ENCODE results near the gene LRBA.
A peak's percentile ranks its signal among the peaks of the same experiment; 100 is the strongest.

Gene LRBA

GRCh38 chr4:150497612-150498011 lies 517.5 kb downstream of the LRBA start:
- Mint-ChIP-seq H3K4me1 (ENCODE audit: low read depth) (peaks cover 4% of the 10 kb centered on the region), H3K27ac (no peak overlapping the region), H3K27me3 (no peaks in the 10 kb centered on the region), H3K4me3 (no peak overlapping the region), H3K36me3 (ENCODE audit: low read depth) (peaks cover 11% of the 10 kb centered on the region), H3K9me3 (no peaks in the 10 kb centered on the region)
- DNase-seq, result no peak

GRCh38 chr4:150495550-150495949 lies 519.5 kb downstream of the LRBA start:
- H3K27ac Mint-ChIP-seq, result no peak overlapping the region
- peaks cover 3% of the 10 kb centered on the region for H3K36me3 Mint-ChIP-seq (ENCODE audit: low read depth)
- H3K4me1 Mint-ChIP-seq (ENCODE audit: low read depth), result peaks cover 6% of the 10 kb centered on the region
- DNase-seq, result no peak
- no peaks in the 10 kb centered on the region for H3K9me3 Mint-ChIP-seq
- no peaks in the 10 kb centered on the region for H3K27me3 Mint-ChIP-seq
- no peak overlapping the region for H3K4me3 Mint-ChIP-seq

GRCh38 chr4:150493851-150494250 lies 521.2 kb downstream of the LRBA start:
- no peaks in the 10 kb centered on the region for H3K9me3 Mint-ChIP-seq
- H3K27me3 Mint-ChIP-seq, result no peaks in the 10 kb centered on the region
- peaks cover 13% of the 10 kb centered on the region for H3K36me3 Mint-ChIP-seq (ENCODE audit: low read depth)
- peaks cover 6% of the 10 kb centered on the region for H3K4me1 Mint-ChIP-seq (ENCODE audit: low read depth)
- no peak overlapping the region for H3K27ac Mint-ChIP-seq
- no peak for DNase-seq
- H3K4me3 Mint-ChIP-seq, result no peak overlapping the region

GRCh38 chr4:150491132-150492049 lies 523.7 kb downstream of the LRBA start:
- no peaks in the 10 kb centered on the region for H3K27me3 Mint-ChIP-seq
- no peak for DNase-seq
- H3K36me3 Mint-ChIP-seq (ENCODE audit: low read depth), result peaks cover 22% of the 10 kb centered on the region
- no peak overlapping the region for H3K4me3 Mint-ChIP-seq
- H3K4me1 Mint-ChIP-seq (ENCODE audit: low read depth), result peaks cover 6% of the 10 kb centered on the region
- H3K27ac Mint-ChIP-seq, result no peak overlapping the region
- H3K9me3 Mint-ChIP-seq, result no peaks in the 10 kb centered on the region

GRCh38 chr4:150482581-150482980 lies 532.5 kb downstream of the LRBA start:
- H3K9me3 Mint-ChIP-seq, result no peaks in the 10 kb centered on the region
- no peaks in the 10 kb centered on the region for H3K4me1 Mint-ChIP-seq (ENCODE audit: low read depth)
- no peak overlapping the region for H3K4me3 Mint-ChIP-seq
- no peak for DNase-seq
- H3K36me3 Mint-ChIP-seq (ENCODE audit: low read depth), result peaks cover 57% of the 10 kb centered on the region
- no peaks in the 10 kb centered on the region for H3K27me3 Mint-ChIP-seq
- no peak overlapping the region for H3K27ac Mint-ChIP-seq

- H3K4me3 Mint-ChIP-seq, result no peak overlapping the region
- H3K27ac Mint-ChIP-seq, result no peak overlapping the region
- H3K36me3 Mint-ChIP-seq (ENCODE audit: low read depth), result peaks cover 58% of the 10 kb centered on the region
- no peaks in the 10 kb centered on the region for H3K27me3 Mint-ChIP-seq
- H3K4me1 Mint-ChIP-seq (ENCODE audit: low read depth), result peaks cover 8% of the 10 kb centered on the region
- no peak for DNase-seq
- no peaks in the 10 kb centered on the region for H3K9me3 Mint-ChIP-seq
Observed at GRCh38 chr4:150479657-150480056, 535.4 kb downstream of the LRBA start.

- H3K36me3 Mint-ChIP-seq (ENCODE audit: low read depth), result peaks cover 65% of the 10 kb centered on the region
- H3K4me3 Mint-ChIP-seq, result no peak overlapping the region
- no peaks in the 10 kb centered on the region for H3K9me3 Mint-ChIP-seq
- DNase-seq, result no peak
- H3K27me3 Mint-ChIP-seq, result no peaks in the 10 kb centered on the region
- no peak overlapping the region for H3K27ac Mint-ChIP-seq
- peaks cover 8% of the 10 kb centered on the region for H3K4me1 Mint-ChIP-seq (ENCODE audit: low read depth)
Observed at GRCh38 chr4:150477869-150478268, 537.2 kb downstream of the LRBA start.

GRCh38 chr4:150476776-150477175 lies 538.3 kb downstream of the LRBA start:
- Mint-ChIP-seq H3K9me3 (no peaks in the 10 kb centered on the region), H3K27me3 (no peaks in the 10 kb centered on the region), H3K4me3 (no peak overlapping the region), H3K27ac (no peak overlapping the region), H3K4me1 (ENCODE audit: low read depth) (peaks cover 8% of the 10 kb centered on the region), H3K36me3 (ENCODE audit: low read depth) (peaks cover 60% of the 10 kb centered on the region)
- no peak for DNase-seq

GRCh38 chr4:150475763-150476162 lies 539.3 kb downstream of the LRBA start:
- DNase-seq, result no peak
- Mint-ChIP-seq H3K27ac (peak overlapping the region; percentile 15), H3K9me3 (no peaks in the 10 kb centered on the region), H3K27me3 (no peaks in the 10 kb centered on the region), H3K4me1 (ENCODE audit: low read depth) (peaks cover 8% of the 10 kb centered on the region), H3K4me3 (no peak overlapping the region), H3K36me3 (ENCODE audit: low read depth) (peaks cover 56% of the 10 kb centered on the region)

GRCh38 chr4:150464523-150464922 lies 550.6 kb downstream of the LRBA start:
- Mint-ChIP-seq H3K4me3 (no peak overlapping the region), H3K27me3 (no peaks in the 10 kb centered on the region), H3K27ac (no peak overlapping the region), H3K4me1 (ENCODE audit: low read depth) (no peaks in the 10 kb centered on the region), H3K9me3 (no peaks in the 10 kb centered on the region), H3K36me3 (ENCODE audit: low read depth) (peaks cover 65% of the 10 kb centered on the region)
- DNase-seq, result no peak

- Mint-ChIP-seq H3K9me3 (no peaks in the 10 kb centered on the region), H3K4me1 (ENCODE audit: low read depth) (no peaks in the 10 kb centered on the region), H3K4me3 (no peak overlapping the region), H3K27ac (no peak overlapping the region), H3K36me3 (ENCODE audit: low read depth) (peaks cover 61% of the 10 kb centered on the region), H3K27me3 (no peaks in the 10 kb centered on the region)
- no peak for DNase-seq
Observed at GRCh38 chr4:150462743-150463142, 552.3 kb downstream of the LRBA start.

- no peaks in the 10 kb centered on the region for H3K9me3 Mint-ChIP-seq
- no peak overlapping the region for H3K27ac Mint-ChIP-seq
- no peak overlapping the region for H3K4me3 Mint-ChIP-seq
- H3K27me3 Mint-ChIP-seq, result no peaks in the 10 kb centered on the region
- H3K36me3 Mint-ChIP-seq (ENCODE audit: low read depth), result peaks cover 61% of the 10 kb centered on the region
- DNase-seq, result no peak
- no peaks in the 10 kb centered on the region for H3K4me1 Mint-ChIP-seq (ENCODE audit: low read depth)
Observed at GRCh38 chr4:150461957-150462356, 553.1 kb downstream of the LRBA start.

- no peak overlapping the region for H3K4me3 Mint-ChIP-seq
- peaks cover 11% of the 10 kb centered on the region for H3K9me3 Mint-ChIP-seq
- peaks cover 46% of the 10 kb centered on the region for H3K36me3 Mint-ChIP-seq (ENCODE audit: low read depth)
- no peaks in the 10 kb centered on the region for H3K27me3 Mint-ChIP-seq
- H3K4me1 Mint-ChIP-seq (ENCODE audit: low read depth), result no peaks in the 10 kb centered on the region
- no peak for DNase-seq
- no peak overlapping the region for H3K27ac Mint-ChIP-seq
Observed at GRCh38 chr4:150457802-150458201, 557.3 kb downstream of the LRBA start.

- Mint-ChIP-seq H3K4me3 (no peak overlapping the region), H3K27me3 (no peaks in the 10 kb centered on the region), H3K27ac (no peak overlapping the region), H3K9me3 (peaks cover 14% of the 10 kb centered on the region), H3K4me1 (ENCODE audit: low read depth) (no peaks in the 10 kb centered on the region), H3K36me3 (ENCODE audit: low read depth) (peaks cover 43% of the 10 kb centered on the region)
- DNase-seq, result no peak
Observed at GRCh38 chr4:150451883-150452282, 563.2 kb downstream of the LRBA start.

- Mint-ChIP-seq H3K9me3 (peaks cover 3% of the 10 kb centered on the region), H3K4me1 (ENCODE audit: low read depth) (peaks cover 3% of the 10 kb centered on the region), H3K27me3 (no peaks in the 10 kb centered on the region), H3K36me3 (ENCODE audit: low read depth) (peaks cover 44% of the 10 kb centered on the region), H3K27ac (no peak overlapping the region), H3K4me3 (no peak overlapping the region)
- no peak for DNase-seq
Observed at GRCh38 chr4:150447356-150447755, 567.7 kb downstream of the LRBA start.
